SIG-M5 (cell line): ENCODE data around the gene THADA.

Source experiments
- DNase-seq: peaks from one replicate; lab custom pipeline; 2025; lab: John Stamatoyannopoulos, UW

The THADA gene

GRCh38 chr2:43346602-43347567, 249.0 kb downstream of the THADA start:
- DNase-seq = no peak

GRCh38 chr2:43345872-43346271, 250.0 kb downstream of the THADA start:
- DNase-seq = no peak

GRCh38 chr2:43345391-43345813, 250.4 kb downstream of the THADA start:
- DNase-seq = no peak

GRCh38 chr2:43344868-43345373, 250.9 kb downstream of the THADA start:
- no peak for DNase-seq

GRCh38 chr2:43343573-43344304, 252.1 kb downstream of the THADA start:
- DNase-seq = no peak

GRCh38 chr2:43341959-43342757, 253.7 kb downstream of the THADA start:
- no peak for DNase-seq

GRCh38 chr2:43340945-43341356, 254.9 kb downstream of the THADA start:
- DNase-seq = no peak

GRCh38 chr2:43340066-43340465, 255.8 kb downstream of the THADA start:
- DNase-seq = no peak

GRCh38 chr2:43333656-43334144, 262.1 kb downstream of the THADA start:
- peak; percentile 66 for DNase-seq

- DNase-seq = no peak
Observed at GRCh38 chr2:43333101-43333655, 262.7 kb downstream of the THADA start.

GRCh38 chr2:43332653-43333052, 263.2 kb downstream of the THADA start:
- DNase-seq = peak; percentile 40

- peak; percentile 39 for DNase-seq
Observed at GRCh38 chr2:43331422-43331821, 264.4 kb downstream of the THADA start.

- DNase-seq = no peak
Observed at GRCh38 chr2:43329637-43330036, 266.2 kb downstream of the THADA start.

GRCh38 chr2:43328832-43329231, 267.0 kb downstream of the THADA start:
- DNase-seq = no peak

- DNase-seq = no peak
Observed at GRCh38 chr2:43328133-43328532, 267.7 kb downstream of the THADA start.

- DNase-seq = no peak
Observed at GRCh38 chr2:43327119-43327518, 268.7 kb downstream of the THADA start.

- no peak for DNase-seq
Observed at GRCh38 chr2:43326101-43326825, 269.6 kb downstream of the THADA start.

- no peak for DNase-seq
Observed at GRCh38 chr2:43325107-43325811, 270.6 kb downstream of the THADA start.

GRCh38 chr2:43324259-43325106, 271.4 kb downstream of the THADA start:
- DNase-seq = no peak
